Endometrial microvascular endothelial cells (primary cell): ENCODE data around the gene AGAP1. TPM values are rescaled to one million over a fixed set of nuclear protein-coding genes. Genes with fewer than 3 reads are reported as not detected.

Experiments used
- in situ Hi-C: cut with HindIII; loops from 2 replicates; pipeline ENCODE4 v1.10.0; 2017; ENCODE audit warnings: low sequenced_read_pairs, low pct_unique_long_range_greater_than_20kb; ENCODE audit errors: inconsistent ontology term
- total RNA-seq: library from RNA; depleted of rRNA; stranded (reverse); fragments of >200 nt; gene quantifications from one replicate; pipeline ENCODE4 v1.2.3, GENCODE V29; 2015; ENCODE audit errors: inconsistent ontology term

The AGAP1 gene
- total RNA-seq, 1 donor from 2014 or later, result 19.4 TPM

DNA sequence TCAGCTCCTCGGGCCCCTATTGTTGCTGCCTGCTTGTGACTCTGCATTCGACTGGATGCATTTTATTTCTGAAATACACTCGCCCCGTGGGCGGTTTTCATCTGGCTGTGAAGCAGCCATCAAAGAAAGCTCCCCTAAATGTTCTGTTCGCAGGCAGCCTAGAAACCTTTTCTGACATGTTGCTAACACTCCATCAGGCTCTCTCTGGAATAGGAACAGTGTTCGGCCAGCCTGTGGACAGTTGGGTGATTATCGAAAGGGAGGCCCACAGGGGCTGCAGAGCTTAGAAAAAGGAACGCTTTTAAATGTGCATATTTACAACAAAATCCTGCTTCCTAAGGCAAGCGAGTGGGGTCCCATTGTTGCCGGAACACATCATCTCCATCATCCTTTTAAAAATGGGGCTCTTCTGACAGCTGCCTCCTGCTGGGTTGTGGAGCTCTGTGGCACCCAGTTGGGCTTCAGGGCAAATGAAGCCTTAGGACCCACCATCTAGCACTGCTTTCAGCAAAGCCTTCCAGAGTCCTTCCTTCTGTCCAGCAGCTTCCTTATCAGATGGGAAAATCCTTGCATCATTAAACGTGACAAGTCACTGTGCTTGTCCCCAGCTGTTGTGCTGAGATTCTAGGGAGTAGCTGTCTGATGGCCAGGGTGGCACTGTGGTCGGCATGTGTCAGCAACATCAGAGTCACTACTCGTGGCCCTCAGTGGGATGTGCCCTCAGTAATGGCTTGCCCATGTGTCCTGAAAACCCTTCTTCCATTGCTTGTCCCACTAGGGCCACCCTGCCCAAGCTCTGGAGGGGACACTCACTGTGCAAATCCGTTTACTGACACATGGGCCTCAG is 571.7 kb downstream of the AGAP1 start:
- in situ Hi-C loops, result no loop called here

- in situ Hi-C loops, result no loop called here
These were observed 576.4 kb downstream of the AGAP1 start for GRCh38 chr2:236070236-236070635.

GRCh38 chr2:236073246-236073645 is 579.4 kb downstream of the AGAP1 start:
- in situ Hi-C loops, result no loop called here

DNA sequence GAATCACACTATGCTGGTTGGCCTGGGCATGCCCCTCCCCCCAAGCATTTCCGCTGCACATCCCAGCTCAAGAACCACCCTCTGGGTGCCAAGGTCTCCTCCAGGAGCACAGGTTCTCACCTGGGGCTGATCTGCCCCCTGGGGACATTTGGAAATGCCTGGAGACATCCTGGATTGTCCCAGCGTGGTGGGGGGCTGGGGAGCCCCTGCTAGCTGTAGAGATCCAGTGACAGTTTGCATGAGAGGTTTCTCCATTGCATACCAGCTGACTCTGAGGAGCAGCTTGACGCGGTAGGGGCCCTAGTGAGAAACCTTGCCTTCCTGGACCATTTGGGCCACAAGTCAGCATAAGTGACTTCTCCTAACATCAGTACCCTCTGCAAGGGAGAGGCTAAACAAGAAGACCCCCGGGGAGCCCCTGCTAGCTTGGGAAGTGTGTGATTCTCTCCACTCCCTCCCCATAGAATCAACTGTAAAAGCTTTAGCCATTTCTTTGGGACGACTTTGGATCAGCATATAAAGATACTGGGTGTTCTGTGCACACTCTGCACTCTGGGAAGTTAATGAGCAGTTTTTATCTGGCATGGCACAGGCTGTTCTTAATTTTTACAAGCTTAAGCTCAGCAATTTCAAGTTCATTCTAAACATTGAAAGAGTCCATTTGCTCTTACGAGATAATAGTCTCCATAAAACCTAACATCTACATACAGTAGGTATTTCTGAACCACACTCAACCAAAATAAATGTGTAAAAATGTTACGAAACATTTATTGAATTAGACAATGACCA is 580.2 kb downstream of the AGAP1 start:
- in situ Hi-C loops, result no loop called here

GRCh38 chr2:236075802-236076201 is 582.0 kb downstream of the AGAP1 start:
- in situ Hi-C loops, result no loop called here

DNA sequence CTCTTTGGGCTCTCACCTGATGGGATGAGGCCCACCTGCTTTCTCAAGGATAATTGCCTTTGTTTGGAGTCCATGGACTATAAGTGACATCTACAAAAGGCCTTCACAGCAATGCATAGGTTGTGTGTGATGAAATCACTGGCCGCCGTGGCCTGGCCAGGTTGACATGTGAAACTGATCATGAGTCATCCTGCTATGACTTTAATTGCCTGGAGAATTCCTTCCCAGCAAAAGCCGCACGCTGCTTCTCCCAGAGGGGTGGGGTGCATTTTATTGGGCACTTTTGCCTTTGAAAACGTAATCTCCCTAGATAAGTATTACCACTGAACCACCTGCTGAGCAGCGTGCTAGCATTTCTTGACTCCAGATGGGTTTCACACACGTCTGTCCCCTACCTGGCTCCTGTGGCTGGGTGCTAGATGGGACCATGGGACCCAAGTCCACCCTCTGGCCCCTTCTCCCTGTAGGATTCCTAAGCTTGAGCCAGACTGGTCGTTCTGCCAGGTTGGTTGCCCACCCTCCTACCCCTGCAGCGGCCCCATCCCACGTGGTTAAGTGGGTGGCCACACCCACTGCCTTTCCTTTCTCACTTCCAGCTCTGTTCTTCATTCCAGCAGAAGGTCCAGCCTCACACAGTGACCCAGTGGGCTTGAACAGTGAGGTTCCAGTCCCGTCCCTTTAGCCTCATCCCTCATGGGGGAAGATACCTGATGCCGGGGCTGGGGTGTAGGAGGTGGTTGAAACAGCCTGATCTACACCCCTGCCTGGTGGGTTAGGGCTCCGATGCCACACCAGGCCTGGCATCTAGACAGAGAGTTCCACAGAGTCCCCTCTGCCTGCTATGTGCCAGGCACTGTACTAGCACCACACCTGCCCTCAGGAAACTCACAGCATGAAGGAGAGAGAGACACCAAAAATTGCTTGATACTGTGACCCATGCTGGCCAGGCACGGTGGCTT is 584.7 kb downstream of the AGAP1 start:
- in situ Hi-C loops, result no loop called here

- in situ Hi-C loops, result no loop called here
These were observed 586.6 kb downstream of the AGAP1 start for GRCh38 chr2:236080412-236080811.

DNA sequence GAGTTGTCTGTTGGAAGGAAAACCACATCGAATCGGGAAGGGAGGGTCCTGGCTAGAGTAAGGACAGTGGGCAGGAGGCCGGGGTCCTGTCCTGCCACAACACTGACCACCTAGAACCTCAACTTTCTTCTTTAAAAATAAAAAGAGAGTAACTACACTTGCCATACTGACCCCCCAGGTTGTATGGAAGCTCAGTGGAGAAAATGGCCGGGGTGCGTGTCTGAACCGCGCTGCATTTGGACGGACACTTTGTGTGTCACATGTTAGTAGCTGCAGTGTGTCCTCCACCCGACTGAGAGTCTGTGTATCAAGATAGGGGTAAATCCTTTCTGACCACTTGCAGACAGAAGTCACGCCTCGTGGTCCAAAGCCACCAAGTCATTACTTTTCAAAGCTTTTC is 587.3 kb downstream of the AGAP1 start:
- in situ Hi-C loops, result no loop called here

- in situ Hi-C loops, result no loop called here
These were observed 588.2 kb downstream of the AGAP1 start for GRCh38 chr2:236082061-236082460.

- in situ Hi-C loops, result no loop called here
These were observed 590.1 kb downstream of the AGAP1 start for GRCh38 chr2:236083934-236084333.

DNA sequence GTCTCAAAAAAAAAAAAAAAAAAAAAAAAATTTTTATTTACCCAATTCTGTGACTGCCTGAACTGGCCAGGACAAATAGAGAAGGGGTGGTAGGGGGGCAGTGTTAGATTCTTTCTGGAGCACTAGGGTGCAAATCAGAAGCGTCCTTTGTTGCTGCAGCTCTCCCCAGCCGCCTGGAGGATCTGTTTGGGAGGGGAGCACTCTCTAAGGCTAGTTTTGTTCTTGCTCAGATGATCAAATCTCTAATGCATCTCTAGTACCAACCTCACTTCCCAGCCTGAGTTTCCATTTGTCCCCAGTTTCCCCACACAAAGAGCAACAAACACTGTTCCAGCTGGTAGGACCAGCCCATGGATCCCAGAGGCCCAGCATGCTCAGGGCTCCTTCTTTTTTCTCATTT is 591.4 kb downstream of the AGAP1 start:
- in situ Hi-C loops, result no loop called here

GRCh38 chr2:236085647-236086046 is 591.8 kb downstream of the AGAP1 start:
- in situ Hi-C loops, result no loop called here

GRCh38 chr2:236086403-236086970 is 592.6 kb downstream of the AGAP1 start:
- in situ Hi-C loops, result no loop called here

DNA sequence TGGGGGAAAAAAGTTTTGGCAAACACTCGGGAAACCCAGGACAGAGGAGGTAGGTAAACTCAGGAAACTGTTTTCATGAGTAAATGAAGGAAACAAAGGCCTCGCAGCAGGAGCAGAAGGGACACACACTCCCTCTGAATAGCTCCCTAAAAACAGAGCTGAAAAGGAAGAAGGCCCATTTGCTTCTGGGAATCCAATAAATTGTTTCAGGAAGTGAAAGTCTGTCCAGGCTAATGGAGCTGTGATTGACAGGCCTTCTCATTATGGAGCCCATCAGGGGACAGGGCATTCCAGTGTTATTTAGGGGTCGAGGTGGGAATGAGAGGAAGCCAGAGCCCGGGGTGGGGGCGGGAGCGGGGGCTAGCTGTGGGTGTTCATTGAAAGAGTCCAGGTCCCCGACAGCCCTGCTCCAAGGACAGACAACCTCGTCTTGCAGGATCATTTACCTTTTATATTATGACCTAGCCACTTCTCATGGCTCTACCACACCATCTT is 593.2 kb downstream of the AGAP1 start:
- in situ Hi-C loops, result no loop called here

DNA sequence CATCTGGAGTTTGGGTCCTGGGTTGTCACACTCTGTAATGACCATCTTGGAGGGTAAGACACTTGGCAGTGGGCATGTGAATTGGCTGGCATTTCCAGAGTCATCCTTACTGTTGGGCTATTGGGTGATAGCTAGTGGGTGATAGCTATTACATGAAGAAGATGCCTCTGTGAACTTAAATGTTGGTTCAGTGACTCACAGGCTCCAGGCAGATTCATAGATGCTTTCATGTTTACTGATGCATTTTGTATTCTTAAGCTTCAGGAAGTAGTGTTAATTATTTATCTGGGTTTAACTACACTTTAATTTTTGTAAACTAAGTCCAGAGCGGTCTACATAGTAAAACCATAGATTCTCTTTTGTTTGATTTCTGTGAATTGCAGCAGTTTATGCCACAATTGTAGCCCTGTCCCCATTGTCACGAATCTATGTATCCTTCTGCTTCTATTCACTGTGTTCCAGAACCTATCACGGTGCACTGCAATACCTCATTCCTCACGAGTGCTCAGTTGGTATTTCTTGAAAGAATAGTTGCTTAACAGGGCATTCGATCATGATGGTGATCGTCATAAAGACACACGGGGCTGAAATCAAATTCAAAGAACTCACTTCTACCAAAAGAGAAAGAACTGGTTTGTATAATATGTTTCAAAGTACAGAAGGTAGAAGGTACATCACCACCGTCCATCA is 594.7 kb downstream of the AGAP1 start:
- in situ Hi-C loops, result no loop called here

- in situ Hi-C loops, result no loop called here
These were observed 595.6 kb downstream of the AGAP1 start for GRCh38 chr2:236089271-236090026.

DNA sequence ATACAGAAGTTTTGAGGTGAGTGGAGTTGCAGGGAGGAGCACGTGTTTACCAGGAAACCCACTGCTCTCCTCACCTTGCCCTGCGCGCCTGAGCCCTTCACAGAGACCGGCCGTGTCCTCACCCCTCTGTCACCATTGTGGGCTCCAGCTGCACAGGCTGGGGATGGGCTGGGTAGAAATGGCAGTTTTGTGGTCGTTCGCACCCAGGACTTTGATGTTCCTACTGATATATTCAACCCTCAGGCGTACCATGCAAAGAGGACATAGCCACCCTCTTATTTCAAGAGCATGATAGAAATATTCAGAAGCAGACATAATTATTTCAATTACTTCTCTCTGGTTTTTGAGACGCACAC is 596.2 kb downstream of the AGAP1 start:
- in situ Hi-C loops, result no loop called here
